DMS153 (cell line): ENCODE measurements around the gene GINS1.

Source experiments
- DNase-seq: peaks from one replicate; lab custom pipeline; 2025; lab: John Stamatoyannopoulos, UW

Gene GINS1

GRCh38 chr20:25407311-25408169, at the start of gene GINS1:
Gene GINS1, plus strand, starts transcription at chr20:25407673. Its CDS starts 148 bp downstream, at chr20:25407821.
- DNase-seq: peak; percentile 73

GRCh38 chr20:25360631-25361286, 46.7 kb upstream of the GINS1 start:
- no peak for DNase-seq

GRCh38 chr20:25361287-25361683, 46.2 kb upstream of the GINS1 start:
- no peak for DNase-seq

- no peak for DNase-seq
These were observed 43.2 kb upstream of the GINS1 start for GRCh38 chr20:25364180-25364788.

- no peak for DNase-seq
These were observed 42.4 kb upstream of the GINS1 start for GRCh38 chr20:25364879-25365699.

- DNase-seq: no peak
These were observed 38.9 kb upstream of the GINS1 start for GRCh38 chr20:25368526-25368925.

GRCh38 chr20:25368976-25369375, 38.5 kb upstream of the GINS1 start:
- no peak for DNase-seq

GRCh38 chr20:25369529-25369928, 37.9 kb upstream of the GINS1 start:
- no peak for DNase-seq

- DNase-seq: no peak
These were observed 37.5 kb upstream of the GINS1 start for GRCh38 chr20:25369971-25370370.

- no peak for DNase-seq
These were observed 34.7 kb upstream of the GINS1 start for GRCh38 chr20:25372584-25373336.

GRCh38 chr20:25374842-25375241, 32.6 kb upstream of the GINS1 start:
- DNase-seq: no peak

GRCh38 chr20:25376236-25376635, 31.2 kb upstream of the GINS1 start:
- no peak for DNase-seq

- no peak for DNase-seq
These were observed 30.6 kb upstream of the GINS1 start for GRCh38 chr20:25376886-25377285.

GRCh38 chr20:25378189-25378883, 29.1 kb upstream of the GINS1 start:
- DNase-seq: no peak

GRCh38 chr20:25378884-25379733, 28.4 kb upstream of the GINS1 start:
- no peak for DNase-seq

- DNase-seq: no peak
These were observed 26.4 kb upstream of the GINS1 start for GRCh38 chr20:25380945-25381614.

- no peak for DNase-seq
These were observed 24.6 kb upstream of the GINS1 start for GRCh38 chr20:25382704-25383370.

- no peak for DNase-seq
These were observed 18.0 kb upstream of the GINS1 start for GRCh38 chr20:25389401-25389857.
